Measurements from ENCODE around the gene ALKBH7. TPM values are rescaled to one million over a fixed set of nuclear protein-coding genes. Genes with fewer than 3 reads are reported as not detected.

Gene ALKBH7
- total RNA-seq, 2 experiments from 2014 or later = 61.0 to 75.9 TPM

DNA sequence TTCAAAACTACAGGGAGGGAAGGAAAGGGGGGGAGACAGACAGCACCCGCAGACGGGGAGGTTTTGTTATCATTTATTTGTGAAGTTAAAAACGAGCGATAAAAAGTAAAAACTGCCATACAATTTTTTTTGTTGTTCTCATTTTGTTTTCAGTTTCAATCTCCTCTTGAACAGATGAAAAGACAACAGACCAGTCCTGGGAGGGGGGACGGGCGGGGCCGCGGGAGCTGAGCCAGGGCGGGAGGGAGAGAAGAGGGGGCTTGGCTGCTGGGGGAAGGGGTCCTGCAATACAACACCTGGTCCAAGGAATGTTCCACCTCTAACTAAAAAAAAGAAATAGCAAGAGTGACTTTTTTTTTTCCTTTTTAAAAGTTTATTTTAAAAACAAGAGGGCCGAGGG, 40.7 kb downstream of the ALKBH7 start:
- H3K9me3 ChIP-seq (ENCODE audit: low read length) = no peaks in the 10 kb centered on the region
- H3K27ac ChIP-seq (ENCODE audit: low read depth, low read length, poor library complexity, severe bottlenecking) = no peak overlapping the region
- H3K4me1 ChIP-seq (ENCODE audit: insufficient read depth, low read length, poor library complexity, severe bottlenecking) = no peaks in the 10 kb centered on the region
- no peaks in the 10 kb centered on the region for H3K79me2 ChIP-seq (ENCODE audit: insufficient read depth, low read depth, low read length)
- TF ChIP-seq, protein P1, sequence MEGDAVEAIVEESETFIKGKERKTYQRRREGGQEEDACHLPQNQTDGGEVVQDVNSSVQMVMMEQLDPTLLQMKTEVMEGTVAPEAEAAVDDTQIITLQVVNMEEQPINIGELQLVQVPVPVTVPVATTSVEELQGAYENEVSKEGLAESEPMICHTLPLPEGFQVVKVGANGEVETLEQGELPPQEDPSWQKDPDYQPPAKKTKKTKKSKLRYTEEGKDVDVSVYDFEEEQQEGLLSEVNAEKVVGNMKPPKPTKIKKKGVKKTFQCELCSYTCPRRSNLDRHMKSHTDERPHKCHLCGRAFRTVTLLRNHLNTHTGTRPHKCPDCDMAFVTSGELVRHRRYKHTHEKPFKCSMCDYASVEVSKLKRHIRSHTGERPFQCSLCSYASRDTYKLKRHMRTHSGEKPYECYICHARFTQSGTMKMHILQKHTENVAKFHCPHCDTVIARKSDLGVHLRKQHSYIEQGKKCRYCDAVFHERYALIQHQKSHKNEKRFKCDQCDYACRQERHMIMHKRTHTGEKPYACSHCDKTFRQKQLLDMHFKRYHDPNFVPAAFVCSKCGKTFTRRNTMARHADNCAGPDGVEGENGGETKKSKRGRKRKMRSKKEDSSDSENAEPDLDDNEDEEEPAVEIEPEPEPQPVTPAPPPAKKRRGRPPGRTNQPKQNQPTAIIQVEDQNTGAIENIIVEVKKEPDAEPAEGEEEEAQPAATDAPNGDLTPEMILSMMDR (conservative IDR thresholded peaks at IDR 0.05; ENCODE audit: low read length) = no peak
- no peak for TF ChIP-seq EZH2phosphoT487 (IDR thresholded peaks at IDR 0.05; ENCODE audit: borderline replicate concordance, low read depth, low read length)
- no peaks in the 10 kb centered on the region; the same call in 1 of the 2 replicates for H4K20me1 ChIP-seq (ENCODE audit: insufficient read depth, low read length)
- no peak overlapping the region for H3K4me3 ChIP-seq (ENCODE audit: low read depth, low read length, poor library complexity, severe bottlenecking)
- peaks cover 62% of the 10 kb centered on the region for H3K36me3 ChIP-seq (ENCODE audit: insufficient read depth, low read length)
- no peak for DNase-seq (ENCODE audit: low spot score)
- no TSS peak for BruUV-seq (replicated peaks)
- POLR2A ChIA-PET = no interaction called here
- no peak overlapping the region for H3K4me2 ChIP-seq (ENCODE audit: low read length)
- CTCF ChIA-PET (ENCODE audit: unreplicated experiment) = no interaction called here
- H2AFZ ChIP-seq (ENCODE audit: low read length) = no peak overlapping the region
- no peaks in the 10 kb centered on the region for H3K9me2 ChIP-seq (ENCODE audit: insufficient read depth, low read length)
- intact Hi-C loops (cut with micrococcal nuclease; ENCODE audit: unreplicated experiment) = no loop called here

DNA sequence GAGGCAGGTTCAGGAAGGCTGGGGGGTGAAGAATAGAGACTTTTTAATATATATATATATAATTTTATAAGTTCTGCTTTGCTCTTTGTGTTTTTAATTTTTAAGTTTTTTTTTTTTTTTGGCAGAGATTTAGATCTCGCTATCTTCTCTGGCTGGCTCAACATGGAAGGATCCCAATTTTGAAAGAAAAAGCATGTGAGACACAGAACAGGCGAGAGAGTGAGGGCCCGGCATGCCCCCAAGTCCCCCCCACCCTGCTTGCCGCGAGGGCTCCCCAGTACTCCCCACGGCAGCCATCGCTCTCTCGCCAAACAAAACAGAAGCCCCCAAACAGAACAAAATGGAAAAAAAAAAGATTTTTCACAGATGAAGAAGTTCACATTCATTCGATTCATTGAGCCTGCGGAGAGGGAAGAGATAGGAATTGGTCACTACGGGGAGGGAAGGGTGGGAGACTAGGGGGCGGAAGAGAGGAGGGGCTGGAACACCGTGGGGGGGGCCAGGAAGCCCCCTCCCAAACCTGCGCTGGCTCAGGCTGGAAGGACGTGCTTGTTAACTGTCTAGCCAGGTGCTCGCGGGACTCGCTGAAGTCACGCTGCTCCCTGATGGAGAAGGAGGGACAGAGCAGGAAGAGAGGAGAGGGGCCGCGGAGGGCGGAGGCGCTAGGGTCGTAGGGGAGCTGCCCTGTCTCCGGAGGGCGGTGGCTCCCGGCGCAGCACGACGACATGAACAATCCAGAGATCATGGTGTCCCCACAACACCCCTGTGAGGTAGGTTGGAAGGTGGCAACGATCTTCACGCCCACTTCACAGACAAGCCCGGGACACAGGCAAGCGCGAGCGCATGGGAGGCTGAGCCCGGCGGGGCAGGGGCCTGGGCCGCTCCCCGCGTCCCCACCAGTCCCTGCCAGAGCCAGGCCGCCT, 41.4 kb downstream of the ALKBH7 start:
- TF ChIP-seq, protein P1 (conservative IDR thresholded peaks at IDR 0.05; ENCODE audit: low read length) = no peak
- no peak for TF ChIP-seq EZH2phosphoT487 (IDR thresholded peaks at IDR 0.05; ENCODE audit: borderline replicate concordance, low read depth, low read length)
- TSS peak; percentile 88 for BruUV-seq (replicated peaks)
- no peak for DNase-seq (ENCODE audit: low spot score)
- H4K20me1 ChIP-seq (ENCODE audit: insufficient read depth, low read length) = peaks cover under 1% of the 10 kb centered on the region; the same call in 1 of the 2 replicates
- no peaks in the 10 kb centered on the region for H3K9me2 ChIP-seq (ENCODE audit: insufficient read depth, low read length)
- H3K79me2 ChIP-seq (ENCODE audit: insufficient read depth, low read depth, low read length) = no peaks in the 10 kb centered on the region
- H3K36me3 ChIP-seq (ENCODE audit: insufficient read depth, low read length) = peaks cover 68% of the 10 kb centered on the region
- no peak overlapping the region for H3K27ac ChIP-seq (ENCODE audit: low read depth, low read length, poor library complexity, severe bottlenecking)
- CTCF ChIA-PET (ENCODE audit: unreplicated experiment) = no interaction called here
- no peak overlapping the region for H3K4me2 ChIP-seq (ENCODE audit: low read length)
- H3K4me3 ChIP-seq (ENCODE audit: low read depth, low read length, poor library complexity, severe bottlenecking) = no peak overlapping the region
- no peaks in the 10 kb centered on the region for H3K9me3 ChIP-seq (ENCODE audit: low read length)
- intact Hi-C loops (cut with micrococcal nuclease; ENCODE audit: unreplicated experiment) = no loop called here
- no peaks in the 10 kb centered on the region for H3K4me1 ChIP-seq (ENCODE audit: insufficient read depth, low read length, poor library complexity, severe bottlenecking)
- POLR2A ChIA-PET = no interaction called here
- H2AFZ ChIP-seq (ENCODE audit: low read length) = no peak overlapping the region
